GM23248 (cell line): ENCODE data around the gene TYROBP. TPM values are rescaled to one million over a fixed set of nuclear protein-coding genes. Genes with fewer than 3 reads are reported as not detected.

Experiments used
- DNase-seq: peaks from one replicate; pipeline ENCODE4 v3.0.0-alpha.2; 2015
- H2AFZ ChIP-seq: fragments of 200-600 bp; sonication (generic); 2 replicates; pipeline ENCODE4 v1.6.1; 2016; ENCODE audit warnings: antibody characterized with exemption
- H3F3A ChIP-seq: fragments of 200-600 bp; sonication (generic); 2 replicates; pipeline ENCODE4 v1.6.1; 2016; ENCODE audit warnings: mild to moderate bottlenecking, antibody characterized with exemption, mixed run types; ENCODE audit not compliant: insufficient read depth
- H3K27ac ChIP-seq: fragments of 200-600 bp; sonication (generic); 2 replicates; pipeline ENCODE4 v1.5.1; 2016; ENCODE audit warnings: mild to moderate bottlenecking
- H3K27me3 ChIP-seq: fragments of 200-600 bp; sonication (generic); replicated peaks from 2 replicates; pipeline ENCODE4 v1.6.1; 2016; ENCODE audit warnings: mild to moderate bottlenecking; ENCODE audit not compliant: insufficient read depth
- H3K36me3 ChIP-seq: fragments of 200-600 bp; sonication (generic); 2 replicates; pipeline ENCODE4 v1.6.1; 2016; ENCODE audit warnings: low read depth, mild to moderate bottlenecking
- H3K4me1 ChIP-seq: fragments of 200-600 bp; sonication (generic); 2 replicates; pipeline ENCODE4 v1.6.1; 2016; ENCODE audit warnings: mild to moderate bottlenecking; ENCODE audit not compliant: insufficient read depth
- H3K4me2 ChIP-seq: fragments of 200-600 bp; sonication (generic); one replicate; pipeline ENCODE4 v1.6.1; 2016; ENCODE audit warnings: mild to moderate bottlenecking; ENCODE audit not compliant: unreplicated experiment
- H3K4me3 ChIP-seq: fragments of 200-600 bp; sonication (generic); 2 replicates; pipeline ENCODE4 v1.5.1; 2016; ENCODE audit warnings: mild to moderate bottlenecking
- H3K79me2 ChIP-seq: fragments of 200-600 bp; sonication (generic); 2 replicates; pipeline ENCODE4 v1.6.1; 2016; ENCODE audit warnings: mild to moderate bottlenecking; ENCODE audit not compliant: insufficient read depth
- H3K9ac ChIP-seq: fragments of 200-600 bp; sonication (generic); 2 replicates; pipeline ENCODE4 v1.6.1; 2016; ENCODE audit warnings: mild to moderate bottlenecking
- H3K9me2 ChIP-seq: fragments of 200-600 bp; sonication (generic); 2 replicates; pipeline ENCODE4 v1.6.1; 2016; ENCODE audit warnings: mixed run types, mild to moderate bottlenecking, moderate library complexity; ENCODE audit not compliant: insufficient read depth
- H3K9me3 ChIP-seq: fragments of 200-600 bp; sonication (generic); one replicate; pipeline ENCODE4 v1.6.1; 2017; ENCODE audit warnings: low read depth
- H4K20me1 ChIP-seq: fragments of 200-600 bp; sonication (generic); 2 replicates; pipeline ENCODE4 v1.6.0; 2016; ENCODE audit not compliant: insufficient read depth
- EZH2 ChIP-seq: fragments of 200-600 bp; sonication (generic); IDR thresholded peaks from 2 replicates; pipeline ENCODE4 v1.6.1; 2018; ENCODE audit warnings: antibody characterized with exemption, mild to moderate bottlenecking; ENCODE audit not compliant: insufficient read depth, poor library complexity, severe bottlenecking
- EZH2phosphoT487 ChIP-seq: fragments of 200-600 bp; sonication (generic); IDR thresholded peaks from 2 replicates; pipeline ENCODE4 v1.6.1; 2018; ENCODE audit warnings: antibody characterized with exemption, moderate library complexity, mild to moderate bottlenecking, low read depth; ENCODE audit not compliant: insufficient read depth
- WGBS, 2 experiments: methylation state at CpG; one replicate each; pipeline ENCODE4 v1.1.6; 2015 to 2017; ENCODE audit warnings: low lambda C conversion rate in 2 of 2, low coverage in 1 of 2; ENCODE audit errors: missing lambda C conversion rate in 2 of 2; 5-methylcytosine and 5-hydroxymethylcytosine counted together
- in situ Hi-C: fragments of 300-500 bp; cut with MboI; formaldehyde crosslinking; loops from 2 replicates; pipeline ENCODE4 v1.15.0; 2020
- polyA plus RNA-seq: library from polyadenylated mRNA; unstranded; fragments of >200 nt; fragmentation: Nextera tagmentation; extraction: Ambion mirVana; gene quantifications from 2 replicates; pipeline ENCODE4 v1.2.1, GENCODE V29; 2016
- total RNA-seq: library from RNA; depleted of rRNA; stranded (reverse); fragments of >200 nt; shearing (Covaris generic); gene quantifications from 2 replicates; pipeline ENCODE4 v1.2.3, GENCODE V29; 2014

Gene TYROBP
- total and polyA plus RNA-seq, 2 experiments from 2014 or later: not detected

- Histone ChIP-seq H3F3A (peaks cover 18% of the 10 kb centered on the region), H3K4me2 (peak overlapping the region; percentile 93), H3K27ac (peak overlapping the region; percentile 96), H3K79me2 (peaks cover 28% of the 10 kb centered on the region), H3K9me2 (no peaks in the 10 kb centered on the region), H4K20me1 (no peaks in the 10 kb centered on the region), H3K9me3 (no peaks in the 10 kb centered on the region), H3K4me1 (peaks cover 26% of the 10 kb centered on the region), H2AFZ (peak overlapping the region; percentile 83; the same call in 1 of the 2 replicates), H3K4me3 (peak overlapping the region; percentile 99), H3K27me3 (no peaks in the 10 kb centered on the region), H3K36me3 (no peaks in the 10 kb centered on the region), H3K9ac (peak overlapping the region; percentile 87)
- in situ Hi-C loops: no loop called here
- peak; percentile 88 for DNase-seq
- TF ChIP-seq EZH2phosphoT487: no peak
- TF ChIP-seq EZH2: no peak
- 41 to 56% methylated on average over 2 of the region's 2 CpGs for WGBS, 2 experiments
These were observed 6.9 kb downstream of the TYROBP start for GRCh38 chr19:35901055-35901644.

DNA sequence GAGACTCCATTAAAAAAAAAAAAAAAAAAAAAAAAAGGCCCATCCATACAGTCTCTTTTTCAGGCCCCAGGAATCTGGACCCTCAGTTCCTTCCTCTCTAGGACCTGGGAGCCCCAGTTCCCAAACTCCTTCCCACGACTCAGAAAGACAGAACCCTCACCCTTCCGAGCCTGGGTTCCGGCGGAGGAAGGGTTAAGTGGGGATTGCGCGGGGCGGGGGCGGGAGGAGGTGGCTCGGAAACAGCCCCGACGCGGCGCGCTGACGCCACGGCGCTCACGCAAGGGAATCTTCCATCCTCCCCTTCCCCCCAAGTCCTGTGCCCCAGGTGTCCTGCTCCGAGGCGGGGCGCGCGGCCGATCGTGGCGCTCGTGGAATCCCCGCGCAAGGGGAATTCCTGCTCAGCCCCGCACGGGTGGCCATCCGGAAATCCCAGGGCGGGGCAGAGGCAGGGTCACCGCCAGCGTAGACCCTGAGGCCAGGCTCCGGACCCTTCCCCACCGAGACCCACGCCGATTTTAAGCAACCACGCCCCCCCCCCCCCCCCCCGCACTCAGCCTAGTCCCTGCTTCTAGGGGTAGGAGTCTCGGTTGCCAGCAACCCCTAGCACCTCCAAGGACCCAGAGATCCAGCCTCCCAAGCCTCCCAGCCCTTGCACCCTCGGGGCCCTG, 8.4 kb downstream of the TYROBP start:
- Histone ChIP-seq H3K27me3 (no peaks in the 10 kb centered on the region), H3K9me2 (no peaks in the 10 kb centered on the region), H3K4me1 (peaks cover 26% of the 10 kb centered on the region), H3K36me3 (peaks cover under 1% of the 10 kb centered on the region; the same call in 1 of the 2 replicates), H3K9ac (peak overlapping the region; percentile 87), H3K4me3 (peak overlapping the region; percentile 99), H3K9me3 (no peaks in the 10 kb centered on the region), H3K79me2 (peaks cover 28% of the 10 kb centered on the region), H3K27ac (peak overlapping the region; percentile 96), H2AFZ (peak overlapping the region; percentile 83), H4K20me1 (no peaks in the 10 kb centered on the region), H3K4me2 (peak overlapping the region; percentile 93), H3F3A (peaks cover 13% of the 10 kb centered on the region)
- in situ Hi-C loops: no loop called here
- TF ChIP-seq EZH2phosphoT487: no peak
- TF ChIP-seq EZH2: no peak
- 1 to 2% methylated on average over 21 to 26 of the region's 43 CpGs for WGBS, 2 experiments
- peak; percentile 94 for DNase-seq

DNA sequence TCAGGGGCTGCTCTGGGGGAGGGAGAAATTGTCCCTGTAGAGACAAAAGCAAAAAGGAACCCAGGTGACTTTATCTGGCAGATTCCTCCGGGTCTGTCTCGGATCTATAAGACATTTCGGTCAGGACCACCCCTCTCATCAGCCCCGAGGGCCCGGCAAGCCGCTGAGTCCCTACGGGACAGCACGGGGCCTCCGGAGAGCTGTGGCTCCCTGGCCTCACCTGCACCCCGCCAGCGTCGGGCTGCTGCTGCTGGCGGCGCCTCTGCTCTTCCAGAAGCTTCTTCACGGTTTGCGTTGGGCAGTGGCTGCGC, 9.6 kb downstream of the TYROBP start:
- H3K36me3 ChIP-seq: peaks cover 12% of the 10 kb centered on the region; the same call in 1 of the 2 replicates
- in situ Hi-C loops: no loop called here

DNA sequence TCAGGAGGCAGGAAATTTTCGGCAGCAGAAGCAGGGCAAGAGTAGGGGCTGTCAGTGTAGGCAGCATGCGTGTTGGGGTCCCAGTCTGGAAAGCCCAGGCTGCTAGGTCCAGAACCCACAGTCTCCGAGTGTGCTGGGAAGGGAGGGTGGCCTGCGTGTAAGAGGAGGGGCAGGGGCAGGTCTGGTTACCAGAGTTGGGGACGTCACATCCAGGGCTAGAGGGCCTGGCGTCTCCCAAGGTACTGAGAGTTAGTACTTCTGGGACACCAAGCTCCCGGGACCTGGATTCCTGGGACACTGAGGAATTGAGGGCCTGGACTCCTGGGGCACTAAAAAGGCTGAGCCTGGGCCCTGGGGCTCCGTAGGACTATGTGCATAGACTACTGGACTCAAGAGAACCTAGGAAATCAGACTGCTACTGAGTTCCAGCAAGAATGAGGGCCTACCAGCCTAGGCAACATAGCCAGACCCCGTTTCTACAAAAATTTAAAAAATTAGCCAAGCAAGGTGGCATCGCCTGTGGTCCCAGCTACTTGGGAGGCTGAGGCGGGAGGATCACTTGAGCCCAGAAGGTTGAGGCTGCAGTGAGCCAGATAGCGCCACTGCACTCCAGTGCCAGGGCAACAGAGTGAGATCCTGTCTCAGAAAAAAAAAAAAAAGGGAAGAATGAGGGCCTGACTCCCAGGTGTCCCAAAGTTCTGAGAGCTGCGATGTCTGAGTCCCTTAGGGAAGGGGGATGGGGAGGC, 10.2 kb downstream of the TYROBP start:
- Histone ChIP-seq H3K4me1 (peaks cover 18% of the 10 kb centered on the region), H3K4me3 (peak overlapping the region; percentile 99), H3K27ac (no peak overlapping the region), H3K4me2 (peak overlapping the region; percentile 93), H3K36me3 (peaks cover 18% of the 10 kb centered on the region), H3K9me2 (no peaks in the 10 kb centered on the region), H2AFZ (peak overlapping the region; percentile 83), H4K20me1 (no peaks in the 10 kb centered on the region), H3K27me3 (no peaks in the 10 kb centered on the region), H3K9me3 (no peaks in the 10 kb centered on the region), H3F3A (peaks cover 18% of the 10 kb centered on the region), H3K9ac (peak overlapping the region; percentile 87), H3K79me2 (peaks cover 28% of the 10 kb centered on the region)
- in situ Hi-C loops: no loop called here
- TF ChIP-seq EZH2phosphoT487 (no peak), EZH2 (no peak)
- WGBS, 2 experiments: 85 to 89% methylated on average over 13 of the region's 13 CpGs
- DNase-seq: no peak

More for the DNA sequence above, 9.6 kb downstream of the TYROBP start:
- Histone ChIP-seq H3K4me2 (peak overlapping the region; percentile 93), H3K9me2 (no peaks in the 10 kb centered on the region), H3K27me3 (no peaks in the 10 kb centered on the region), H3K4me1 (peaks cover 24% of the 10 kb centered on the region), H4K20me1 (no peaks in the 10 kb centered on the region), H3K4me3 (peak overlapping the region; percentile 99), H3K79me2 (peaks cover 28% of the 10 kb centered on the region), H3K27ac (peak overlapping the region; percentile 96), H3F3A (peaks cover 18% of the 10 kb centered on the region), H3K9ac (peak overlapping the region; percentile 87), H2AFZ (peak overlapping the region; percentile 83), H3K9me3 (no peaks in the 10 kb centered on the region)
- TF ChIP-seq EZH2phosphoT487 (no peak), EZH2 (no peak)
- 3 to 5% methylated on average over 16 to 17 of the region's 17 CpGs for WGBS, 2 experiments
- DNase-seq: no peak
